GM18502 (cell line): Measurements from ENCODE around the gene SFXN4.

ENCODE experiments used
- ATAC-seq: cut with Tn5 transposase; IDR thresholded peaks from one replicate; pipeline ENCODE4 v1.9.1; 2021; ENCODE audit warnings: mild to moderate bottlenecking; ENCODE audit not compliant: unreplicated experiment, poor library complexity

Gene SFXN4, protein sequence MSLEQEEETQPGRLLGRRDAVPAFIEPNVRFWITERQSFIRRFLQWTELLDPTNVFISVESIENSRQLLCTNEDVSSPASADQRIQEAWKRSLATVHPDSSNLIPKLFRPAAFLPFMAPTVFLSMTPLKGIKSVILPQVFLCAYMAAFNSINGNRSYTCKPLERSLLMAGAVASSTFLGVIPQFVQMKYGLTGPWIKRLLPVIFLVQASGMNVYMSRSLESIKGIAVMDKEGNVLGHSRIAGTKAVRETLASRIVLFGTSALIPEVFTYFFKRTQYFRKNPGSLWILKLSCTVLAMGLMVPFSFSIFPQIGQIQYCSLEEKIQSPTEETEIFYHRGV

DNA sequence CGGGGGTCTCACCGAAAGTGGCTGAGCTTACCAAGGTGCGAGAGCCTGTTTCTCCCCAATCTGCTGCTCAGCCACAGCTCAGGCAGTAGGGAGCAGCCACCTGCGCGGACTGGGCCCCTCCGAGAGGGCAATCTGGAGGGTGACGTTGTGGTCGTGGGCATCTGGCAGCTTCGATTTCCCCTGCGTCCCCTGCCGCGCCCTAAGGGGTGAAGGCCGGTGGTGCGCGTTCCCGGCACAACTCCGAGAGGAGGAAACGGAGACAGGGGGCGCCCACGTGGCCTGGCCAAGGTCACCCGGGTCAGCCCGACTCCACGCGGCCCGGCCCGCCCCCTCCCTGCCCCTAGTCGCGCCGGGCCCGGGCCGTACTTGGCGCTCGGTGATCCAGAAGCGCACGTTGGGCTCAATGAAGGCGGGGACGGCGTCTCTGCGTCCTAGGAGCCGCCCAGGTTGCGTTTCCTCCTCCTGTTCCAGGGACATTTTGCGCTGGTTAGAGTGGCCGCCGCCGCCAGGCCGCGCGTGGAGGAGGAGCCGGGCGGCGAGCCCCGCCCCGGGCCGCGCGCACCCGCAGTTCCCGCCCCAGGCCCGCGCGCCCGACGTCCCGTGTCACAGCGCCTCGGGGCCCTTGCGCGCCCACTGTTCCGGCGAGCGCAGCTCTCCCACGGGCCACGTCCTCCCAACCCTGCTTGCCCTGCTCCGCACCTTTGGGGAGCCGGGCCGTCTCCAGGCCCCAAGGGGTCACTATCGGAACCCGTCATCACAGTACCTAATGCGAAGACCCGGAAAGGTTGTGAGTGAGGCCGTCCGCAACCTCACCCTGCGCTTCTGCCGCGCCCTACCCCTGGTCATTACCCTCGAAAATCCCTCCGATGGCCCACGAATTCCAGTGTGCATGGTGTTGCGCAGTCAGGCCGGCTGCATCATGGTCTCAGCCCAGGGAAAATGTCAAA, at the start of gene SFXN4:
TSS of gene SFXN4 (minus strand) at position 544 of the 947 bp plus-strand sequence. CDS start at position 477, 67 bp downstream.
- peak; percentile 94 for ATAC-seq

DNA sequence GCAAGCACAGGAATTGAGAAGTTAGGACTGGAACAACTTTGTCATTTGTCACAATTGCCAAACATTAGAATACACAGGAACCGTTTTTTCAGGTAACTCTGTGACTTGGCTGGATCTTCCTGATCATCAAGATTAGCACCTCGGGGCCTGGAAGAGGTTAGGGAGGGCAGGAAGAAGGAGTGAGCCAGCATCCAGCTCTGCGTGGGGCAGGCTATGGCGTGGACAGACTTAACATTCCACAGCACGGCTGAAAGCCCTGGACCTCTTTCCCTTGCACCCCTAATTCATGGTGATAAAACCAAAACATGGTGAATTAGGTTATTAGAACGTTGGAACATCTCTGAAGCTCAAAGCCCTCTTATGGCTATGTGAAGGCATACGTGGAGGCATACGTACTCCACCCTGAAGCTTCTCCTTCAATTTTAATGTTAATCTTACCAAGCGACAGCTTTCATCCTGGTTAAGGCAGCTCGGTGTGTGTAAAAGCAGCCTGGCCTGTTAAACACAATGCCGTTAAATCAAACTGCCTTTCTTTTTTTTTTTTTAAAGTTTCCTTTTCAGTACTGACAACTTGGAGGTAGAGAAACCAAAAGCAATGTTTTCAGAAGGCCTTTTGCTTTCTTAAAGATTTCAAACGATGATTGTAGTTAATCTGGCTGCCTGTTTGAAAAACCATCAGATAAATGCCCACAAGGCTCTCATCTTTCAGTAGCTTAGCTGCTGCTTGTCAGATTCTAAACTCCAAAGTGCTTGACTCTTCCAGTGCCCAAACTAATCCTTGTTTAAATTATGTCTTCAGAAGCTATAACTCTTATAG, 46.3 kb upstream of the SFXN4 start:
- no peak for ATAC-seq

DNA sequence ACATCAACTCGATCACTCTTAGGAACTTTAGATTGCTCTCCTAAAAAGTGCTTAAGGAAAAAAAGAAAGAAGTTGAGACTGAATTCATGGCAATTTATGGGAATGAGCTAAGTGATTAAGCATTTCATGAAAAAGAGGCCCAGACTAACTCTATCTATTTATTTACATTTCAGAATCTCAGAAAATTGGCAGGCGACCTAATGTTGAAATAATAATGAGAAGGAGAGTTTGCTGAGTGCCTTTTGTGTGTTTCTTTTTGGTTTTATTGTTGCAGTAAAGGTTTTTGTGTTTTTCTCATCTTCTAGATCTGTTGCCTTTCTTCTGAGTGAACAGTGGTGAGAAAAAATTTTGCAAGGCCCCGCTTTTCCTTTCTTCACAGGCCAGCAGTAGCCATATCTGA, 45.7 kb upstream of the SFXN4 start:
- no peak for ATAC-seq

DNA sequence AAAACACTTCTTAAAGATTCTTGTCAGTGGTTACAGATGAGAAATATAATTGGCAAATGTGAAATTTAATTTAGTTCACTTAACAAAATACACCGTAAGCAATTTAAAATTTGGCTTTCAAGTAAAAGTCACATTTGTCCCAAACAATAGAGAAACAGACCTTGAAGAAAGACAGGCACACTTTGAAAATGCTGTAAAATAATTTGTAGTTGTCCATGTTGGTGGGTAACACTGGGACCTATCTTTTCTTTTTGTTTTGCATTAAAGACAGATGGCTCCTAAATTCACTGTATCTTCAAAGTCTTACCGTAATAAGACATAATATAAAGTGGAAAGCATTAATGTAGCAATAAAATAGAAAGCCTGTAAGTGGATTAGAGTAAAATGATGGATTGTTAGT, 45.1 kb upstream of the SFXN4 start:
- ATAC-seq = no peak

DNA sequence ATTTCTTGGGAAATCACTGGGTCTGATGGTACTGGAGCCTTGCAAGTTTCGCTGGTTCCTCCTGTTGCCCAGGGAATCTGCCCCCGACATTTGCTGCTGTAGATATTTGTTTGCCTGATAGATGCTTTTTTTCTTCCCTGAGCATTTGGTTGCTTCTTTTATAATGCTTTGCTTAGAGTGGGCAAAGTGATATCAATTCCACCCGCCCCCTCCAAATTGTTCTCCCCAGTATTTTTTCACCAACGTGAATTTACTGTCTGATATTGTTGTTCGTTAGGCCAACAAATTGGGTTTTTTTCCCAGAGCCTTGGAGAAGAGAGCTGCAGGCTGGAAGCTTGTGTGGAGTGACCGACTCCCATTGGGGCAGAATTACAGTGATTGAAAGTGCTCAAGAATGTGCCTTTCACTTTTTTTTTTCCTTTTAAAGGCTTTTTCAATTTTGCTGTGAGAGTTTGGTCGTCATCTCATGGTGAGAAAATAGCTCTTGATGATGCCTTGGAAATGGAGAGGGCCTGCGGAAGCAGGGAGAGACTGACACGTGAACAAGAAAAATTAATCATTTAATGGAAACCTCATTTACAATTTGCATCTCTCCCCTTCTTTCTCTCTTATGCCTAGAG, 44.3 kb upstream of the SFXN4 start:
- no peak for ATAC-seq

DNA sequence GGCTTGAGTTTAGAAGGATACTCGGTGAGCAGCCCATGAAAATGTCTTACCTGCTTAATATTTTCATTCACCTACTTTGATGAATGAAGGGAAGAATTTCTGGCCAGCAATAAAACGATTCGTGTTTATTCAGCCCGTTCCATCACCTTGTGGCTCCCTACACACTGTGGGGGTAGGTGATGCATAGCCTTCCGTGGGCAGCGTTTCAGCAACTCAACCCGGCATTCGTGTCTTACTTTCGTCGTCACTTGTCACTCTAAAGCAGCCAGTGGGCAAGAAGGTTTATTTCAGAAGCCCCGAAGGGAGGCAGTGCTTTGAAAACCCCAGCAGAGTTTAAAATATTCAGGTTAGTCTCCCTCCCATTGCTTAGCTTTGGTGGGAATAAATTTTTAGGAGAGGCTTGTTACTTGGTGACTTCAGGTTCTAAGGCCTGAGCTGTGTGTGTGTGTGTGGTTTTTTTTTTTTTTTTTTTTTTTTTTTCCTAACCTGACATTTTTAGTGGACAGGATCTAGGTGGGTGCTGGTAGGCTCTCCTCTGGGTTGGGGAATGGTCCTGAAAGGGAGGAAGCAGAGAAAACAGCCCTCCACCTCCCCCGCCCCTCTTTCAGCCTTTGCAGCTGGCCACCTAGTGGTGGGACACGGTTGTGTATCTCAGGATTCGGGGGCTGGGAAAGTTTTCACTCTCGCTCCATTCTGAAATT, 43.7 kb upstream of the SFXN4 start:
- ATAC-seq = no peak

DNA sequence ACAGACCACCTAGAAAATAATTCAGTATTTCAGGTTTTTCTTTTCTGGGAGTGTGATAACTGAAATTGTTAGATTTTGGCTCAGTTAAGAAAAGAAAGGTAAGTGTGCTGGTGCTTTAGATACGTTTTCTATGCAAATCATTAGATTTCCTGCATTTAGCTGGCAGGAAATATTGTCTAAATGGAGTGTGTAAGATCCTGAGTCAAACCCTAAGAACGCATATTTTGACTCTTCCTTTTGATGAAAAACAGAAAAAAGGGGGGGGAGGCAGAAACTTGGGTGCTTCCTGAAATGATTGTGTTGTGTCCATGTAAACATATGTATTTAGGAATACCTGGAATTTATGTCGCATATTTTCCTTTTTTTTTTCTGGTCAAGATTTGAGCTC, 43.0 kb upstream of the SFXN4 start:
- ATAC-seq = no peak

DNA sequence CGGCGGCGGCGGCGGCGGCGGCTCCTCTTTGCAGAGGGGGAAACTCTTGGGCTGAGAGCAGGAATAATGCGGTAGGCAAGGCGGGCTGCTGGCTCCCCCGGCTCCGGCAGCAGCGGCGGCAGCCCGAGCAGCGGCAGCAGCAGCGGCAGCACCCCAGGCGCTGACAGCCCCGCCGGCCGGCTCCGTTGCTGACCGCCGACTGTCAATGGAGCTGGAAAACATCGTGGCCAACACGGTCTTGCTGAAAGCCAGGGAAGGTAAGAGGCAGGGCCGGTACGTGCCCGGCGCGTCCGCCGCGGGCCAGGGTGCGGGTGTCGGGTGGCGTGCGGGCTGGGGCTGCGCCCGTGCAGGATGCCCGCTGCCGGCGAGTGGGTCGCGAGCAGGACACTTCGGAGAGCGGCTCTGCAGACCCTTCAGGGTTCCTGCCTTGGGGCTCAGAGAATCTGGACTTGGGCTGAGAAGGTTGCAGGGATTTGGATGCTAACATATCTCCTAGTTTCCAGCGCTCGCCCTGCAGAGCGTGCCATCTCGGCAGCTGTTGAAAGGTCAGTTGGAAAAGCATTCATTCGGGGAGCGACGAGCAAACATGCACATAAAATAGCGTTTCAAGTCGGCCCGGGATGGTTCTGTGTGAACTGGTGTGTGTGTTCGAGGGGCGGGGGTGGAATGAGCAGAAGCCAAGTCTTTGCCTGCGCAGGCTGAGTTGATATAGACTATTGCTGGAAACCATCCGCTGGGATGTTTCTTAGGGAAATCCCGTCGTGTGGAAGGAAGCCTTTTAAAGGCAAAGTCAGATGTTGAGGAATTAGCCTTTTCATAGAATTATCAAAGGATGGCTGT, 42.4 kb upstream of the SFXN4 start:
- peak; percentile 3 for ATAC-seq

DNA sequence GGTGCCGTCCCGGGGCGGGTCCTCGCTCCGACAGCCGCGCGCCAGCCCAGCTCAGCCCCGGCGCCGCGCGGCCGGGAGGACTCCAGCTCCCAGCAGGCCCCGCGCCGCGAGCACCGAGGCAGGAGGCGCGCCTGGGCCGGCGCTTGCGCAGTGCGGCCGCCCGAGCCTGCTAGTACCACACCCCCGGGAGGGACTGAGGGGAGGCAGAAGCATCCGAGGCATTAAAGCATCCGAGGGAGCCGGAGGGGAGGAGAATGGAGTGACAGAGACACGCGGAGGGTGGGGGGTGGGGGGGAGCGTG, 41.8 kb upstream of the SFXN4 start, which contains the start of gene GRK5:
TSS of gene GRK5 (plus strand) at position 206 of the 301 bp plus-strand sequence. CDS start 347 bp downstream, outside the sequence.
- peak; percentile 78 for ATAC-seq

DNA sequence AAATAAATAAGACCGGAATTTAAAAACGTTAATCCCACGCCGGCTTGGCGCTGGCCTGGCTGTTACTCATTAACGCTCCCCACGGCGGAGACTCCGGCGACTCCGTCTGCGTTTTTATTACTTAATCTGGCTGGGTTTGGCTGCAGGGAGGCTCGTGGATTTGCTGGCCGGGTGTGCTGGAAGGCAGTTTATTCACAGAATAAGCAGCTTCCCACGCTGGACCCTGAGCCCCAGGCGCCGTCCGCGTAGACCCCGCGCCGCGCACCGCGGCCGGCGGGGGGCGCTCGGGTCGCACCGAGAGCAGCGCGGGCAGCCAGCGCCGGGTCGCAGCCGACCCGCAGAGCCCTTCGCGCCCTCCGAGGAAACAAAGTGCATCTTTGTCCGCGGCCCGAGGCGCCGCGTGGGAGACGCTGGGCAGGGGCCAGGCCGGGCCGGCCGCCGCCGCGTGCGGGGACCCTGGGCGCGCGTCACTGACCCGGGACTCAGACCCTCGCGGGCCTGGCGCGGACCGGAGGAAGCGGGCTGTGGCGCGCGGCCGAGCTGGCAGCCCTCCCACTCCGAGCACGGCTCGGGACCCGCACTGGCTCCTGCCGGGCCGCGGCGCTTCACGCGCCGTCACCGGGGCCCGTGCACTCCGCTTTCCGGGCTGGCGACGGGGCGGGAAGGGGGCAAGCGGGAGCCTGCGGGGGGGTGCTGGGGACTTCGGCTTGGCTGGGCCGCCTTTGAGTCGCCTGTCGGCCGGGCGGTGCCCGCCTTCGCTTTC, 41.3 kb upstream of the SFXN4 start:
- ATAC-seq = peak; percentile 58

DNA sequence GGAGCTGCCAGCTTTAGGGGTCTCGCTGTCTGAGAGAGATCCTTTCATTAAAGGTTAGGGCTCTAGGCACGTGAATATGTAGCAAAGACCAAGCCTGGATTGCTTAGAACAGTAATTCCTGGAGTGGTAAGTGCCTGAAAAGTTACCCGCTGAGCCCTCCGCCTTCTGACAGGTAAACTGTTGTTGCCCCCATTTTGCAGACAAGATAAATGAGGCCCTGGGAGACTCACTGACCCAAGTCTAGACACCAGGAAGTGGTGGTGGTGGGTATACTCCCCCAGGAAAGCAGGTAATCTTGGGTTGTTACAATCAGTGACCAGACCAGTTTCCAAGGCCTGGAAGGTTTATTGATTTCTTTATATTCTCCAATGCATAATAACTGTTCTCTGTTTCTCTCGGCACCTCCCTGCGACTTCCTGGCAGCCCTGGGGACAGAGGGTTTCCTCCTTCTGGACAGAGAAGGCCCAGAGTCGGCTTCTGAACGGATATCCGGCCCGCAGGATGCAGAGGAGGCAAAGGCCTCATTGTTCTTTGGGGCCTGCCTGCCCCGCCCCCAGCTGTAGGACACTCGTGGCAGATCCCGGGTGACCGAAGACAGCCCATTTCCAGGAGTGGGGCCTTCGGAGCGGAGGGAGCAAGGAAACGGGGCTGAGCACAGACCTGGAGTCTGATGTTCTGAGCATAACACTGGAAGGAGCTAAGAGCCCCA, 40.5 kb upstream of the SFXN4 start:
- ATAC-seq = peak; percentile 23

DNA sequence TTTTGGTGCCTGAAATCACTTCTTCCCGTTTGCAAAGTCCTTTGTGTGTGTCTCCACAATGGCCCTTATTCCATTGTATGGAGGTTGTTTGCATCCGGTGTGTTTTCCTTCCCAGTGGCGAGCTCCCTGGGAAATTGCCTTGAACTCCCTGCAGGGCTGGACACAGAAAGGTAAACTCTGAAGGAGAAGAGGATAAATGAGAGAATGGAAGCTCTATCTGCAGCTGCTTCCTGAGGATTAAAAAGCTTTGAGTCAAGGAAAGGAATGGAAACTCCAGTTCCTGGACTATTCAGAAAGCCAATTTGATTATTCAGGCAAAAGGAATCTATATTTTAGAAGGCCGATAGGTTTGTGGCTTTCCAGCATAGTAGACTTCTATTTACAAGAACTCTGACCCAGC, 37.5 kb upstream of the SFXN4 start:
- ATAC-seq = no peak

DNA sequence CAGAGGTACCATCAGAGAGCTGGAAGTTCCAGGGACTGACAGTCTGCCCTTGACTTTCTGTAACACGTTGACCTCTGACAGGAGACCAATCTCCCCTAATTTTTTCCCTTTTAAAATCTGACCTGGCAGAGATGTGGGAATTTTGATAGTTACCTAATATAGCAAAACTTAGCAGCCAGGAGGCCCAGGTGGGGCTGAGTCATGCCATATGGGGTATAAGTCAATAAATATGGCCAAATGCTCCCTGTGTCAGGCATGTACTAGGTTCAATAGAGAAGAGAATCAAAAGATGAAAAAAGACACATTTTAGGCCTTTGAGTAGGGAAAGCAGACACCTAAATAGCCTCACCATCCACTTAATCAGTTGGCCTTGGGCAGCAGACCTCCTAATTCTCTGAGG, 35.7 kb upstream of the SFXN4 start:
- no peak for ATAC-seq

DNA sequence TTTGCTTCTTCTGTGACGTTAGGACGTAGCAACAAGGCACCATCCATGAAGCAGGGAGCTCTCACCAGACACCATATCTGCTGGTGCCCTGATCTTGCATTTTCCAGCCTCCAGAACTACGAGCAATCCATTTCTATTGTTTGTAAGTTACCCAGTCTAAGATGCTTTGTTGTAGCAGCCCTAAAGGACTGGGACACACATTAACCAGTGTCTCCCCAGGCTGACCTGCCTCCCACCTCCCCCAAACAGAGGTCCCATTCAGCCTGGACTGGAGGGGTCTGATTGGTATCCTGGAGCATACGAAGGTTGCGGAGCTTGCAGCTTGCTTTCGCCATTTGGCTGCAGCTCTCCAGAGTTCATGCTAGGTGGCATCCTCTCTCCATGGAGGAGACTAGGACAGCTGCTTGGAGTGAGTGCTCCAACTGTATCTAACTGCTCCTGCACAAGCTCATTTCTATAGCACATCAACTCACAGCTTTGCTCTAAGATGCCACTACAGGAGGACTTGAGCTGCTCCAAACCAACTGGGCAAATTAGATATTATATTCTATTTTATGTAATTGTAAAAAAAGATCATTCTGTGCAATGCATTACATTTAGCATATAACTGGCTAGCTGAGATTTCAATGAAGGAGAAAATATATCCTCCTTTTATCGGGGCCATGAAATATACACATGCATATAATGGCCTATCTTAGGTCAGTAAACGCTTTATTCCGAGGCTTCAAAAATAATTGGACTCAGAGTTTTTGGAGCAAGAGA, 33.9 kb upstream of the SFXN4 start:
- ATAC-seq = peak; percentile 54

DNA sequence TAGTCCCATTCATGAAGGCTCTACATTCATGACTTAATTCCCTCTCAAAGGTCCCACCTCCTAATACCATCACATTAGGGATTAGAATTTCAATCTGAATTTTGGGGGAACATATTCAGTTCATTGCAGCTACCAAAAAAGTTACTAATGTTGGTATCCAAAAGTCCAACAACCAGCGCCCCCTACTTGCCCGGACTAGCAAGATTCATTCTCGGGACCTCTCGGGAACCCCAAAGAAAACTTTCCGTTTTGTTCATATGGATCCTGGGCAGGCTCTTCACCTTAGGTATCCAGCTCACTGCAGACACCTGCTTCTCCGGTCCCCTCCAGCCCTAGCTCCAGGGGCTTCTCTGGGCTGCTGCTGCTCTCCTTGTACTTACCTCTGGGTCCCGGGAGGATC, 32.9 kb upstream of the SFXN4 start:
- ATAC-seq = no peak

DNA sequence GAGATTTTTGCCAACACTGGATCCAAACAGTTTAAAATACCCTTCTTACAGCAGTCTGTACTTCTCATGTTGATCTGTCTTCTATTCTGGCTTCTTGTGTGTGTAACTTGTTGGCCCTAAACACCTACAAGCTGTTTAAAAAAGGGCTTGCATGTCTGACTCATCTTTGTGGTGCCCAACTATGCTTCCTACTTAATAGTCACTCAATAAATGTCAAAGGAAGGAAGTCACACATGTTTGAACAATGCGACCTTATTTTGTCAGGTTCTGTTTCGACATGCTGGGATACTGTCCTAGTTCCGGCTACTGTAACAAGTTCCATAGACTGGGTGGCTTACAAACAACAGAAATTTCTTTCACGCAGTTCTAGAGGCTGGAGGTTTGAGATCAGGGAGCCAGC, 32.4 kb upstream of the SFXN4 start:
- ATAC-seq = no peak

DNA sequence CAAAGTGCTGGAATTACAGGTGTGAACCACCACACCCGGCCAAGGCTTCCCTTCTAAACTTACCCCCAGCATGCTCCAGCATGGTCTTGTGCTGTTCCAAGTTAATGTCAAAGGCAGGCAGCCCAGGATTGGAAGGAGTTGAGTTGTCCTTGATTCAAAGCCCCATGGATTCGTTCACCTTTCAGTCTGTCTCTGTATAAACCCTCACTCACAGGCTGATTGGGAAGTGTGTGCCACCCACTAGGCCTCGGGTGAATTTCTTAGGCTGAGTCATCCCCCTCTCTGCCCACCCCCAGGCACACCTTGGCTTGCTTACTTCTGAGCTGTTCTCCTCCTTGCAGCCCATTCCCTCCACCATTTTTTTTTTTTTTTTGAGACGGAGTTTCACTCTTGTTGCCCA, 26.4 kb upstream of the SFXN4 start:
- ATAC-seq = no peak
